Activated CD4-positive, alpha-beta T cell treated with anti-CD3 and anti-CD28 coated beads, Interleukin-2, amount 50 U/mL, for 24 hours (primary cell): ENCODE measurements around the gene DENND4C.
A peak's percentile ranks its signal among the peaks of the same experiment; 100 is the strongest.
"Not testable (repeated sequence)": the region's sequence is repeated elsewhere in the genome, so short reads cannot be mapped to it uniquely, and the experiment has no call there.

Experiments
- DNase-seq, 2 donors: peaks; one replicate each; pipeline ENCODE4 v3.0.0-alpha.2; 2020; ENCODE audit warnings: low read depth in 1 of 2, low spot score in 1 of 2

The DENND4C gene

GRCh38 chr9:19371942-19372341 is 141.4 kb downstream of the DENND4C start:
- no peak for DNase-seq

- DNase-seq = no peak
These were observed 142.1 kb downstream of the DENND4C start for GRCh38 chr9:19372567-19372966.

DNA sequence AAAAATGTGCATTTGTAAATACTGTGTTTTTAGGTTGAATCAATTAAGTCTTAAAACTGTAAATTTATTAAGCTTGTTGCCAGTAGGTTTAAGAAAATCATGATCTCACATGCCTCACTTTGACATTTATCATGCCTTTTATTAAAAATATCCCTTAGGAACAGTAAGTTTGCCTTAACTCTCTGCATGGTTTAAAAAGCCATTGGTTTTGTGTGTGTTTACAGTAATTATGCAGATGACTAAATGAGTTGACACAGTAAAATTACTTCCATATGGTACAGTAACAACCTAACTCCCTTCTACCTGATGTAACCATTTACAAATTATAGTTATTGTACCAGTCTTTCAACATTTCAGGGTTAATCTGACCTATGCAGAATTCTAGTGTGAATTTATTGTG is 143.0 kb downstream of the DENND4C start:
- DNase-seq = no peak

DNA sequence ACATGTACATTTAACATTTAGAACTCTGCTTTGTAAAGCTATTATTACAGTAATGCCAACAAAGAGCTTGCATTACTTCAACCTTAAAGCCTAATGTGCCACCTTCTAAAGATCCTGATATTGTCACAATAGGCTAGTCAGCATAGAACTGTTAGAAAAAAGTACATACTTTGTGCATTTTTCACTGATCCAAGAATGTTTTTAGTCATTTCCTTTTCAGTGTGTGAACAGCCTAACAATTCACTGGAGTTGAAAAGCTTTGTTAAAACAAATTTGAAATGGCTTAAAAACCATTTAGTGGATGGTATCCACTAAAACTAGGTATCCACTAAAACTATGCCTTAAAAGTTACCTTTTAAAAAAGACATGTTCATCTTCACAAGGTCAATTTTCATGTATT is 145.0 kb downstream of the DENND4C start:
- no peak for DNase-seq

DNA sequence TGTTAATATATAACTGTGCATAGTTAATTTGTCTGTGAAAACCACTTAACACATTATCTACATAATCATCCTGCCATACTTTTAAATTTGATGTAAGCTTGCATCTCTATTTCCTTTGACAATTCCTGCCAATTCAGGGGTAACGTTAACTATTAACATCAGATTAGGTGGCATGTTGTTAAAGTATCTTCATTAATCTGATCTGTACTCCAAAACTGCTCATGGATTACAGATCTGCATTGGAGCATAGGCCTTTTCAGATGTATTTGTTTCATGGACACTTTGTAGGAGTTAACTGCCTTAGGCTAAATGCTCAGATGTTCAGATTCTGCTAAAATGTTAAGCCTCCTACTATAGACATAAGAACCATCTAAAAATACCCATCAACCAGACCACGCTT is 146.4 kb downstream of the DENND4C start:
- DNase-seq = no peak

GRCh38 chr9:19378164-19378563 is 147.7 kb downstream of the DENND4C start:
- DNase-seq = no peak

DNA sequence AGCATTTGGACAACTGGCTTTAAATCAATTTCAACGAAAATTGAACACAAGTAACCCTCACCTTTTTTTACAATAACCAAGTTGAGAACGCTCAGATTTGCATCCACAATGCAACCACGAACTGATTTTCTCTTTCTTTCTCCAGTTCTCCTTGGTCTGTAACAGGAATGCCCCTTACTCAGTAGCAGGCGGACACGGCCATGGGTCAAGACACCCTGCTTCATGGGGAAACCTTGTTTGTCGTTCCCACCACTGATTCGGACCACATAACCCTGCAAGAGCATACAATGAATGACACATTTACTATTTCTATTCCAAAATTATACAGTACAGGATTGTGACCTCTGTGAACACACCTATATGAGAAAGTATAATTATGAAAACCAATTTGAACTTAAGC is 148.2 kb downstream of the DENND4C start:
- DNase-seq = no peak

DNA sequence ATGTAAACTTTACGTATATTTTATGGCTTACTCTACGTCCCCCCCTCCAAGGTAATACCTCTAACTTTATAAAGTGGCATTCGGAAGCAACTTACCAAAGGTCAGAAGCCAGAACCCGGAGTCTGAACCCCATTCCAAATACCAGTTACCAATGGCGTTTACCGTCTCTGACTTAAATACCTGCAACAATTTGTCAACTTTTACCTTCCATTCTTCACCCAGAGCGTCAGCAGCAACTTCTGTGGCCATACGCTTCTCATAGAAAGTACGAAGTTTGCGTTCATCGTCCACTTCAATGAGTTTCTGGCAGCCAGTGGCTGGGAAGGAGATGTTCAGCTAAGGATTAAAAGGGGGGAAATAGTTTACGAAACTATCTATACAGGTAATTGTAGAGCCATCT is 148.8 kb downstream of the DENND4C start:
- DNase-seq = no peak

DNA sequence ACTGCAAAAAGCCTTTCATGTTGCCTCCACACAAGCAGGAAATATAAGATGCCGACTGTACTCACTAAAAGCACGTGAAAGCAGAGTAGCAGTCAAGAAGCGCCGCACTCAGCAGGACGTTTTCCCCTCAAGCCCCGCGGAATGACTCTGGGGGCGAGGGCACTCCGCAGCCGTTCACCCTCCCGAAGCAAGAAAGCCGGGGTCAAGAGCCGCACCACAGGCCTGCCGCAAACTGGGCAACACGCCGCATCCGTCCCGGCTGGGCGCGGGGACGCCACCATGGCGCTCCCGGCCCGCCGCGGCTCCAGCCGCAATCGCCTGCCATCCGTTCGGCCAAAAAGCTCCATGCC is 149.2 kb downstream of the DENND4C start:
- peak in 1 of 2 donors; percentile 43 for DNase-seq

DNA sequence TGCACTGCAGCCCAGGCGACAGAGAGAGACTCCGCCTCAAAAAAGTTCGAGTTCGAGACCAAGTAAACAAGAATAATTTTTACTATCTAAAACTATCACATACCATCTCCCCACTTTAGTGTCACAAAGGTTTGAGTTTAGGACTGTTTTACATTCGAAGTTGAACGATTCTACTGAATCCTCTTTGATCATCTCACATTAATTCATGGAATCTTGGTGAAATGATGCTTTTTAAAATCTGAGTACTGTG is 150.3 kb downstream of the DENND4C start:
- DNase-seq = no peak

DNA sequence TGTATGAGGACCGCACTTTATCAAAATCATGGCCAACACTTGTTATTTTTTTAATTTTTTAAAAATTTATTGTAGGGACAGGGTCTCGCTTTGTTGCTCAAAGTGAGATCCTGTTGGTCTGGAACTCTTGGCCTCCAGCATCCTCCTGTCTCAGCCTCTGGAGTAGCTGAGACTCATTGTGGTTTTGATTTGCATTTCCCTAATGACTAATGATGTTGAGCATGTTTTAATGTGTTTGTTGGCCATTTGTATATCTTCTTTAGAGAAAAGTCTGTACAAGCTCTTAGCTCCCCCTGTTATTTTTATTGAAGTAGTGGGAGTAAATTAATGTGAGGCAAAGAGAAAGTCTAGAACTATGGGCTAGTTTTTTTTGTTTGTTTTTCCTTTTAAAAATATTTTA is 151.2 kb downstream of the DENND4C start:
- DNase-seq = no peak

DNA sequence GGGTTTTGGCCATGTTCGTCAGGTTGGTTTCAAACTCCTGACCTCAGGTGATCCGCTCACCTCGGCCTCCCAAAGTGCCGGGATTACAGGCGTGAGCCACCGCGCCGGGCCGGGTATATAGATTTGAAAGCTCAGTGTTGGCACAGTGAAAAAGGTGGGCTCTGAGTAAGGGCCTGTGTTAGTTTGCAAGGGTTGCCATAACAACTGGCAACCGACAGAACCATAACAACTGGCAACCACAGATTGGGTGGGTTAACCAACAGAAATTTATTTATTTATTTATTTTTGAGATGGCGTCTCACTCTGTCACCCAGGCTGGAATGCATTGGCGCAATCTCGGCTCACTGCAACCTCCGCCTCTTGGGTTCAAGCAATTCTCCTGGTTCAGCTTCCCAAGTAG is 154.7 kb downstream of the DENND4C start:
- DNase-seq = not testable (repeated sequence)

GRCh38 chr9:19385786-19386501 is 155.5 kb downstream of the DENND4C start:
- DNase-seq = no peak

DNA sequence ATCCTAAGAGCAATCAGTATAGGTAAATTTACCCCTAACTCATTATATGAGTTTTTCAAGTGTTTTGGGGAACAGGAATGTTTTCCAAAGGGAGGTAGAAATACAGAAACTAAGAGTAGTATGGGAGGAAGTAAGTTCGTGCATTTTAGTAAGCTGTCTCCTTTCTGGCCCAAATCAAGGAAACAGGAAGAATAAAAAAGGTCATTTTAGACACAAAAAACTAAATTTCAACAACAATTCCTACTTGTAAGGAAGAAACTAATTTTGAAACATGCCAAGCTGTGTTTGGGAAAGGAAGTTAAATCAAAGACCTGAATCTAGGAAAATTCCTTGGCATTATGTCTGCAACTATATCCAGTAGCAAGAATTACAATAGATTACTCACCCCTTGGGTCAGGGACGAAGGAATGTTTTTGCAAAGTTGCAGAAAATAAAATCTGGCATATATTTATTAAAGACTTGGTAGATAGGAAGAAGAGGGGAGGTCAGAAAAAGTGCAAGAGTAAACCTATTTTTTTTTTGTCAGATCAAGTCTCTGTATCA is 156.1 kb downstream of the DENND4C start:
- no peak for DNase-seq

DNA sequence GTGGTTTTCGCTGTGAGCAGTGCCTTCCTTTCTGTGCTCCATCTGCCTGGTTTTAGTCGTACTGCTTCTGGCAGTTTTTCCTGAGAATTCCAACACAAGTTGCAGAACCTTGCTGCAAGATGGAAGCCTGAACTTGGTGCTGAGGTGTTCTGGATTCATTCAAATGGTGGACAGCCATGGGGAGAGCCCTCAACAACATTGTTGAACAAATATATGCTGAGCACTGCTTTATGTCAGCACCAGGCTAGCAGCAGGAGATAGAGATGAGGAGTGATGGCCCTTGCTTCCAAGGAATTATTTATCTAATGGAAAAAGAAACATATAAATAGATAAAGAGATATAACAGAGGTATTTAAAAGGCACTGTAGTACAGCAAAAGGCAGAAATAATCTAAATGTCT is 156.8 kb downstream of the DENND4C start:
- no peak for DNase-seq

DNA sequence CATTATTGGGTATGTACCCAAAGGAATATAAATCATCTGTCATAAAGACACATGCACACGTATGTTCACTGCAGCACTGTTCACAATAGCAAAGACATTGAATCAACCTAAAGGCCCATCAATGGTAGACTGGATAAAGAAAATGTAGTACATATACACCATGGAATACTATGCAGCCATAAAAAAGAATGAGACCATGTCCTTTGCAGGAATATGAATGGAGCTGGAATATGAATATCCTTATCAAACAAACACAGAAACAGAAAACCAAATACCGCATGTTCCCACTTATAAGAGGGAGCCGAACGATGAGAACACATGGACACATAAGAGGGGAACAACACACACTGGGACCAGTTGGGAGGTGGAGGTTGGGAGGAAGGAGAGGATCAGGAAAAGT is 159.0 kb downstream of the DENND4C start:
- DNase-seq = not testable (repeated sequence)

DNA sequence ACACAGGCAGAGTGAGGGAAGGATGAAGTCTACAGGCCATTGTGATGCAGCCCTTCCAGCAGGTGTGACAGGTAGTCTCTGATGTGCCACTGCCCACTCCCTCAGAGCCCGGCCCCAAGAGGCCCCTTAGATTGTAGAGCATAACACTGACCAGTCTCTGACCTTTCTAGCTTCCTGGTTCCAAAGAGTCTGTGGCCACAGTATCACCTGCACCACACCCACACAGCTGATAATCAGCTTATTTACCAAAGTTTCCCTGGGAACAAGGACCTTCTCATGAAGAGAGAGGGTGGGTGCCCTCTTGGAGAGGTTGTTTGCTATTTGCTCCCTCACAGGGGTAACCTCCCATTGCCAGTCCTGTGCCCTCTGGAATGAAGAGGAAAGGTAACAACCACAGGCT is 167.4 kb downstream of the DENND4C start:
- no peak for DNase-seq

DNA sequence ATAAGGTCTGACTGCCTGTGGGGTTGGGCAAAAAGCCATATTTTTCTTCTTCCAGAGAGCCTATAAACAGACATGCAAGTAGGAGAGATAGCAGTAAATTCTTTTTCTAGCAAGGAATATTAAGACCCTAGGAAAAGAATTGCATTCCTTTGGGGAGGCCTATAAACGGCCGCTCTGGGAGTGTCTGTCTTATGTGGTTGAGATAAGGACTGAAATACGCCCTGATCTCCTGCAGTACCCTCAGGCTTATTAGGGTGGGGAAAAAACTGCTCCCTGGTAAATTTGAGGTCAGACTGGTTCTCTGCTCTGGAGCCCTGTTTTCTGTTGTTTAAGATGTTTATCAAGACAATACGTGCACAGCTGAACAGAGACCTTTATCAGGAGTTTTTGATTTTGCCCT is 172.7 kb downstream of the DENND4C start:
- DNase-seq = not testable (repeated sequence)

DNA sequence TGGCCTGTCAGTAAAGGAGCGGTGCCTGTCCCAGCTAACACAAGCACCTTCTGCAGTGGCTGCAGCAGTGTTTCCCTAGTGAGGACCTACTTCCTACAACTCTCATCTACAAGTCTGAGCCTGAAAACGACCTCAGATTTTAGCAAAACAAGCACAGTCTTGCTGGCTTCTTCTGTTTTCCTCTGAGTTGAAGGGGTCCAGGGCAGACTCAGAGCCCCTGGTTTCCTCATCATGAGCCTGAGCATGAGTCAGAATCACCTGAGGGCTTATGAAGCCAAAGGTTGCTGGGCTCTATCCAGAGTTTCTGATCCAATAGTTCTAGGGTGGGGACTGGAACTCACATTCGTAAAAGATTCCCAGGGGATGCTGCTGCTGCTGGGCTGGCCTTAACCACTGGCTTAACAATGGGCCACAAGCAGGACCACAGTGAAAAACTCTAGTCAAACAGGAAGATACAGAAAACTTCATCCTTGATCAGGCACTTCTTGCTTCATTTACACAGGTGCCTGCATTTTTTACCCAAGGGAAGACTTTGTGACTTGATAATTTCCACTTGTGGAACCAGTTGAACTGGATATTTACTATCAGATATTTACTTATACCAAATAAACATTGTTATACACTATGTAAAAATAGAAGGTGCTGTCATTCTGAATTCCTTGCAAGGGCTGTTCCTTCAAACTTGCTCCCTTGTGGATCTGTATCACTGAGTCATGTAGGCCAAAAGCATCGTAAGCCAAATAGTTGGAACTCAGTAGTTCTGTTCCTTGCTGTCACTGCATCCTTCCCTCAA is 174.0 kb downstream of the DENND4C start:
- DNase-seq = no peak

DNA sequence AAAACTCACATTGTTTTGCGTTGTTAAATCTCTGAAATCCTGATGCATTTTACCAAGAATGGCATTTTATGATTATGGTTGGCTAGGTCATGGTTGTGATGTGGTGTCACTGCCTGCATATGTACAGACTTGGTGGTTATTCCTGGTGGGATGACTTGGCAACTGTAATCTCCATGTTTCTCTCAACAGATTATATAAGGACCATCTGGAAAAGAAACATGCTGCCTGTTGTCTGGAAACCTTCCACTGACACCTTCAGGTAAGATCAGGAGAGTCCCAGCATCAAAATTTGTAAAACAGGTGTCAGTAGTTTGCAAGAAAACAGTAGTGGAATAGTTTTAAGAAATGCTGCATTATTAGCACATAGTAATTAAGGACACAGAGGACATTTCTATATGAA is 175.3 kb downstream of the DENND4C start:
- no peak for DNase-seq

- DNase-seq = no peak
These were observed 177.8 kb downstream of the DENND4C start for GRCh38 chr9:19408316-19408692.

DNA sequence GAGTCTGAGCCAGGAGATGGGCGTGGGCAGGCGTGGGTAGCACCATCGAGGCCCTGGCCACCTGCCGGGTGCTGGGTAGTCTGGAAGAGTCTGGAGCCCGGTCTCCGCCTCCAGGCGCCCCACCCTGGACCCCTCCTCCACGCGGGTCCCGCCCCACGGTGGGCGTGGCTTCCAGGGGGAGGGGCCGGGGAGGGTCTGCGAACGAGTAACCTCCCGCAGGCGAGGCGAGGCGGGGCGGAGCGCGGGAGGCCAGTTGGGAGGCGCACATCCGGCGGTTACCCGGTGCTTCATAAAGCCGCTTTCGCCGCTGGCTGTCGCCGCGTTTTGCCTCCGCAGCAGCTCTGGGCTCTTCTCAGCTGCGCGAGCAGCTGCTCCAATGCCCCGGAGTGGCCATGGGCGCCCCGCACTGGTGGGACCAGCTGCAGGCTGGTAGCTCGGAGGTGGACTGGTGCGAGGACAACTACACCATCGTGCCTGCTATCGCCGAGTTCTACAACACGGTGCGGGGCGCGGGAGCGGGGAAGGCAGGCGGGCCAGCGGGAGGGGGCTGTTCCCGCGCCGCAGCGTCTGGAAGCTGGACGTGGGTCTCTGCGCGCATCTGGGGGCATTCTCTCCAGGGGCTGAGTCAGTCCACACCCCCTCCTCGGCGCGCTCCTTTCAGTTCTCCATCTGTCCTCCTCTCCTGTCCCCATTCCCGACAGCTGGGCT is 178.4 kb downstream of the DENND4C start, which contains the start of gene ACER2:
TSS of gene ACER2 (plus strand) at position 317 of the 708 bp plus-strand sequence. CDS start at position 393, 76 bp downstream.
- peak; percentile 88 to 90 for DNase-seq
